B cell (primary cell): ENCODE results near the gene CLEC1A. TPM values are rescaled to one million over a fixed set of nuclear protein-coding genes. Genes with fewer than 3 reads are reported as not detected.

Source experiments
- ATAC-seq: fragments of 200-7000 bp; cut with Tn5 transposase; one replicate; pipeline ENCODE4 v1.10.0; 2021; ENCODE audit warnings: low read depth, mild to moderate bottlenecking, moderate number of reproducible peaks, moderate library complexity
- CTCF ChIA-PET: fragments of 350-600 bp; sonication (Branson Sonifier 250); formaldehyde crosslinking; loops from one replicate; lab custom pipeline; 2021; ENCODE audit warnings: antibody characterized with exemption, inconsistent platforms; lab: Charles Lee
- POLR2A ChIA-PET: fragments of 350-600 bp; sonication (Branson Sonifier 250); formaldehyde crosslinking; loops from one replicate; lab custom pipeline; 2021; ENCODE audit warnings: antibody characterized with exemption; lab: Charles Lee
- DNase-seq: peaks from one replicate; pipeline ENCODE4 v3.0.0; 2013
- H2AFZ ChIP-seq: 2 replicates; pipeline ENCODE4 v1.6.1; 2012; ENCODE audit warnings: mild to moderate bottlenecking, low read depth, low read length; ENCODE audit not compliant: insufficient read depth, poor library complexity, severe bottlenecking
- H3K27ac ChIP-seq, 2 donors: 1 replicate in 1 of 2; 2 replicates in 1 of 2; pipeline ENCODE4 v1.5.1; 2012 to 2013; ENCODE audit warnings: low read length in 2 of 2, mild to moderate bottlenecking in 2 of 2, moderate library complexity in 1 of 2
- H3K27me3 ChIP-seq, 4 experiments: fragments of 200-600 bp in 1 of 4; sonication (generic) in 1 of 4; replicated peaks in 1 of 4; 1 replicate in 2 of 4; 2 replicates in 2 of 4; pipeline versions ENCODE4 v1.6.1 to v1.7.0; 2013 to 2016; ENCODE audit warnings: low read length in 3 of 4, mild to moderate bottlenecking in 2 of 4, mixed read lengths in 1 of 4, moderate library complexity in 1 of 4; ENCODE audit not compliant: insufficient read depth in 4 of 4, control insufficient read depth in 3 of 4; ENCODE audit errors: control extremely low read depth in 1 of 4
- H3K36me3 ChIP-seq, 2 experiments: replicated peaks in 1 of 2; 1 replicate in 1 of 2; 2 replicates in 1 of 2; pipeline versions ENCODE4 v1.6.1 to v1.7.1; 2013; ENCODE audit warnings: low read length in 1 of 2; ENCODE audit not compliant: insufficient read depth in 2 of 2, control insufficient read depth in 1 of 2; ENCODE audit errors: control extremely low read depth in 1 of 2, extremely low read depth in 1 of 2
- H3K4me1 ChIP-seq, 2 donors: fragments of 200-600 bp in 1 of 2; sonication (generic) in 1 of 2; 1 replicate in 1 of 2; 2 replicates in 1 of 2; pipeline versions ENCODE4 v1.5.1 to v1.6.1; 2013 to 2017; ENCODE audit warnings: low read length in 2 of 2; ENCODE audit not compliant: control insufficient read depth in 2 of 2, insufficient read depth in 2 of 2
- H3K4me2 ChIP-seq: replicated peaks from 2 replicates; pipeline ENCODE3; 2012; ENCODE audit warnings: mild to moderate bottlenecking, low read depth, low read length; ENCODE audit not compliant: poor library complexity, severe bottlenecking
- H3K4me3 ChIP-seq, 5 experiments: fragments of 200-600 bp in 1 of 5; sonication (generic) in 1 of 5; 1 replicate in 3 of 5; 2 replicates in 2 of 5; pipeline versions ENCODE4 v1.5.1 to v1.7.0; 2011 to 2016; ENCODE audit warnings: low read length in 4 of 5, mild to moderate bottlenecking in 4 of 5, low read depth in 2 of 5, control low read depth in 1 of 5, moderate library complexity in 1 of 5; ENCODE audit not compliant: insufficient read depth in 1 of 5; ENCODE audit errors: control extremely low read depth in 1 of 5, extremely low read depth in 1 of 5
- H3K79me2 ChIP-seq: fragments of 200-600 bp; sonication (generic); one replicate; pipeline ENCODE4 v1.6.0; 2016; ENCODE audit warnings: low read length; ENCODE audit not compliant: control insufficient read depth, insufficient read depth
- H3K9ac ChIP-seq: fragments of 200-600 bp; sonication (generic); 2 replicates; pipeline ENCODE4 v1.6.1; 2017; ENCODE audit warnings: mild to moderate bottlenecking, low read length, moderate library complexity
- H3K9me3 ChIP-seq, 3 donors: one replicate each; pipeline versions ENCODE4 v1.6.1 to v1.7.1; 2013; ENCODE audit warnings: low read length in 2 of 3; ENCODE audit not compliant: control insufficient read depth in 2 of 3, insufficient read depth in 1 of 3; ENCODE audit errors: control extremely low read depth in 1 of 3
- H4K20me1 ChIP-seq: 2 replicates; pipeline ENCODE4 v1.6.0; 2012; ENCODE audit warnings: mild to moderate bottlenecking, low read length; ENCODE audit not compliant: insufficient read depth, control insufficient read depth, poor library complexity, severe bottlenecking
- H3K27ac Mint-ChIP-seq: one replicate; pipeline ENCODE4 v1.8.0; 2021; ENCODE audit warnings: mixed read lengths
- H3K27me3 Mint-ChIP-seq: one replicate; pipeline ENCODE4 v1.8.0; 2021; ENCODE audit warnings: mixed read lengths
- H3K4me1 Mint-ChIP-seq: one replicate; pipeline ENCODE4 v1.8.0; 2021; ENCODE audit warnings: mixed read lengths
- H3K4me3 Mint-ChIP-seq: one replicate; pipeline ENCODE4 v1.8.0; 2021; ENCODE audit warnings: mixed read lengths
- H3K9me3 Mint-ChIP-seq: one replicate; pipeline ENCODE4 v1.8.0; 2022; ENCODE audit warnings: mixed read lengths; ENCODE audit not compliant: insufficient read depth
- CTCF ChIP-seq: fragments of 200-600 bp; IDR thresholded peaks from one replicate; pipeline ENCODE4 v1.8.0; 2022; ENCODE audit warnings: antibody characterized with exemption, mild to moderate bottlenecking
- EZH2 ChIP-seq: IDR thresholded peaks from 2 replicates; pipeline ENCODE4 v1.6.1; 2012; ENCODE audit warnings: borderline replicate concordance, low read depth, mild to moderate bottlenecking, moderate library complexity, low read length; ENCODE audit not compliant: insufficient read depth, poor library complexity, severe bottlenecking
- WGBS: methylation state at CpG from one replicate; pipeline ENCODE4 v1.1.5; 2013; ENCODE audit warnings: missing lambda C conversion rate; ENCODE audit not compliant: insufficient coverage; 5-methylcytosine and 5-hydroxymethylcytosine counted together
- intact Hi-C: fragments of 100-400 bp; cut with micrococcal nuclease; formaldehyde crosslinking; loops from one replicate; pipeline ENCODE4 v1.10.0; 2022
- polyA plus RNA-seq: library from polyadenylated mRNA; depleted of rRNA; stranded (reverse); fragments of >200 nt; gene quantifications from 2 replicates; pipeline ENCODE4 v1.2.3, GENCODE V29; 2012
- total RNA-seq, 2 donors: library from RNA; stranded (reverse); fragments of 120-200 nt in 1 of 2; gene quantifications; 1 replicate in 1 of 2; 2 replicates in 1 of 2; pipeline versions ENCODE4 v1.2.3 to v1.2.4, GENCODE V29; 2013 to 2022

CLEC1A gene
- total and polyA plus RNA-seq, 2 donors (not counting 1 experiment from before 2014, with no cell fraction given) = 0.10 TPM; not detected in 1

GRCh38 chr12:10082117-10082874 lies 16.5 kb downstream of the CLEC1A start:
- H3K4me3 ChIP-seq = no peak overlapping the region
- ChIA-PET CTCF (no interaction called here), POLR2A (no interaction called here)
- no peaks in the 10 kb centered on the region for H3K79me2 ChIP-seq
- intact Hi-C loops = no loop called here
- WGBS = 46% methylated on average over 3 of the region's 5 CpGs
- peaks cover 0 to 16% (median 8%) of the 10 kb centered on the region in 3 donors for H3K9me3 ChIP-seq
- H4K20me1 ChIP-seq = no peaks in the 10 kb centered on the region
- ATAC-seq = no peak
- H3K9ac ChIP-seq = no peak overlapping the region
- Mint-ChIP-seq H3K9me3 (peaks cover 7% of the 10 kb centered on the region), H3K4me1 (peaks cover 1% of the 10 kb centered on the region), H3K27ac (no peak overlapping the region), H3K27me3 (peaks cover 40% of the 10 kb centered on the region), H3K4me3 (no peak overlapping the region)
- no peak overlapping the region for H2AFZ ChIP-seq
- H3K4me2 ChIP-seq = no peak overlapping the region
- H3K27me3 ChIP-seq = peaks cover 0 to 12% (median 2%) of the 10 kb centered on the region in 4 experiments
- H3K36me3 ChIP-seq = no peaks in the 10 kb centered on the region
- TF ChIP-seq CTCF (no peak), EZH2 (no peak)
- DNase-seq = no peak
- no peaks in the 10 kb centered on the region for H3K4me1 ChIP-seq
- no peak overlapping the region for H3K27ac ChIP-seq

- H3K9ac ChIP-seq = no peak overlapping the region
- peaks cover 0 to 2% of the 10 kb centered on the region in 2 donors for H3K4me1 ChIP-seq
- Mint-ChIP-seq H3K27ac (no peak overlapping the region), H3K4me3 (no peak overlapping the region), H3K9me3 (no peaks in the 10 kb centered on the region), H3K27me3 (peaks cover 48% of the 10 kb centered on the region), H3K4me1 (peaks cover 5% of the 10 kb centered on the region)
- no peaks in the 10 kb centered on the region for H3K36me3 ChIP-seq
- no peaks in the 10 kb centered on the region for H4K20me1 ChIP-seq
- ATAC-seq = no peak
- H3K9me3 ChIP-seq = no peaks in the 10 kb centered on the region
- TF ChIP-seq EZH2 = no peak
- TF ChIP-seq CTCF = no peak
- DNase-seq = no peak
- no peak overlapping the region for H2AFZ ChIP-seq
- intact Hi-C loops = no loop called here
- CTCF ChIA-PET = no interaction called here
- no peak overlapping the region for H3K4me3 ChIP-seq
- no peak overlapping the region for H3K4me2 ChIP-seq
- POLR2A ChIA-PET = no interaction called here
- H3K27ac ChIP-seq = no peak overlapping the region
- H3K79me2 ChIP-seq = no peaks in the 10 kb centered on the region
- H3K27me3 ChIP-seq = peaks cover 0 to 4% (median 0%) of the 10 kb centered on the region in 4 experiments
These were observed 23.3 kb downstream of the CLEC1A start for GRCh38 chr12:10075451-10075850.
